ENCODE data around the gene ZNF423. TPM values are rescaled to one million over a fixed set of nuclear protein-coding genes. Genes with fewer than 3 reads are reported as not detected.

ZNF423 gene
- total and polyA plus RNA-seq, 4 donors, result 1.1 to 14.8 (median 3.3) TPM

- Histone ChIP-seq H3K4me1 (ENCODE audit: control insufficient read depth in 5 of 5, insufficient read depth in 5 of 5, low read length in 5 of 5) (peaks cover 0 to 73% (median 30%) of the 10 kb centered on the region in 5 donors), H3K4me3 (no peak overlapping the region), H3K27me3 (ENCODE audit: control insufficient read depth in 3 of 3, insufficient read depth in 3 of 3, low read length in 2 of 3) (peaks cover 0 to 3% (median 0%) of the 10 kb centered on the region in 3 donors), H3K27ac (ENCODE audit: low read depth in 1 of 2, low read length in 1 of 2) (peak overlapping the region in 1 of 2 donors; percentile 47), H3K36me3 (ENCODE audit: control insufficient read depth in 4 of 4, insufficient read depth in 4 of 4, low read length in 4 of 4) (no peaks in the 10 kb centered on the region), H3K9me3 (ENCODE audit: control insufficient read depth in 4 of 4, insufficient read depth in 3 of 4, low read length in 3 of 4) (no peaks in the 10 kb centered on the region), H3K9ac (ENCODE audit: insufficient read depth in 1 of 2, low read length in 2 of 2) (no peak overlapping the region)
- 69 to 71% methylated on average over 17 of the region's 17 CpGs for WGBS, 2 donors
- DNase-seq (peak; percentile 69 to 78 (median 77)), ATAC-seq (ENCODE audit: insufficient read depth, low FRiP score) (no peak)
- TF ChIP-seq, protein P1, sequence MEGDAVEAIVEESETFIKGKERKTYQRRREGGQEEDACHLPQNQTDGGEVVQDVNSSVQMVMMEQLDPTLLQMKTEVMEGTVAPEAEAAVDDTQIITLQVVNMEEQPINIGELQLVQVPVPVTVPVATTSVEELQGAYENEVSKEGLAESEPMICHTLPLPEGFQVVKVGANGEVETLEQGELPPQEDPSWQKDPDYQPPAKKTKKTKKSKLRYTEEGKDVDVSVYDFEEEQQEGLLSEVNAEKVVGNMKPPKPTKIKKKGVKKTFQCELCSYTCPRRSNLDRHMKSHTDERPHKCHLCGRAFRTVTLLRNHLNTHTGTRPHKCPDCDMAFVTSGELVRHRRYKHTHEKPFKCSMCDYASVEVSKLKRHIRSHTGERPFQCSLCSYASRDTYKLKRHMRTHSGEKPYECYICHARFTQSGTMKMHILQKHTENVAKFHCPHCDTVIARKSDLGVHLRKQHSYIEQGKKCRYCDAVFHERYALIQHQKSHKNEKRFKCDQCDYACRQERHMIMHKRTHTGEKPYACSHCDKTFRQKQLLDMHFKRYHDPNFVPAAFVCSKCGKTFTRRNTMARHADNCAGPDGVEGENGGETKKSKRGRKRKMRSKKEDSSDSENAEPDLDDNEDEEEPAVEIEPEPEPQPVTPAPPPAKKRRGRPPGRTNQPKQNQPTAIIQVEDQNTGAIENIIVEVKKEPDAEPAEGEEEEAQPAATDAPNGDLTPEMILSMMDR (IDR thresholded peaks at IDR 0.05; ENCODE audit: control extremely low read depth, extremely low read depth), result no peak
These were observed 18.1 kb downstream of the ZNF423 start for GRCh38 chr16:49837688-49838410.

- ATAC-seq (ENCODE audit: insufficient read depth, low FRiP score) (no peak), DNase-seq (no peak)
- 71 to 84% methylated on average over 5 of the region's 5 CpGs for WGBS, 2 donors
- H3K4me3 ChIP-seq, result no peak overlapping the region
- peaks cover 0 to 80% (median 37%) of the 10 kb centered on the region in 5 donors for H3K4me1 ChIP-seq (ENCODE audit: control insufficient read depth in 5 of 5, insufficient read depth in 5 of 5, low read length in 5 of 5)
- H3K9ac ChIP-seq (ENCODE audit: insufficient read depth in 1 of 2, low read length in 2 of 2), result no peak overlapping the region
- TF ChIP-seq, protein P1 (IDR thresholded peaks at IDR 0.05; ENCODE audit: control extremely low read depth, extremely low read depth), result no peak
- H3K9me3 ChIP-seq (ENCODE audit: control insufficient read depth in 4 of 4, insufficient read depth in 3 of 4, low read length in 3 of 4), result no peaks in the 10 kb centered on the region
- H3K36me3 ChIP-seq (ENCODE audit: control insufficient read depth in 4 of 4, insufficient read depth in 4 of 4, low read length in 4 of 4), result no peaks in the 10 kb centered on the region
- peaks cover 0 to 3% (median 0%) of the 10 kb centered on the region in 3 donors for H3K27me3 ChIP-seq (ENCODE audit: control insufficient read depth in 3 of 3, insufficient read depth in 3 of 3, low read length in 2 of 3)
- peak overlapping the region in 1 of 2 donors; percentile 68 for H3K27ac ChIP-seq (ENCODE audit: low read depth in 1 of 2, low read length in 1 of 2)
These were observed 19.2 kb downstream of the ZNF423 start for GRCh38 chr16:49836668-49837067.

DNA sequence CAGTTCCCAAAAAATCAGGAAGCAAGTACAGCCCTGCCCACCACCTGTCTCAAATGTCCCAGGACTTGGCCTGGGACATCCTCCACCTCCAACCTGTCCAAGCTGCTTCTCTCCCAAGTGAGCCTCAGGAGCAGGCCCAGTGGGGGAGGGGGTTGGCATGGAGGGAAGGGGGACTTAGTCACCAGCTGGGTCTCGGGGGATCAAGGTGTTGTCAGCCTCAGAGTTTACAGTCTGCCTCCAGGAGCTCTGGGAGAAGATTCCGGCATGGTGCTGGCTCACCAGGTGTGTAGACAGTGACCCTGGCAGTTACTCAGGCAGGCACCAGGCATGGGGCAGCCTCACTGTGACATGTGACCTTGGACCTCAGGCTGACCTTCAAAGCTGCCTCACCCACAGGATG lies 19.7 kb downstream of the ZNF423 start:
- TF ChIP-seq, protein P1 (IDR thresholded peaks at IDR 0.05; ENCODE audit: control extremely low read depth, extremely low read depth), result no peak
- ATAC-seq (ENCODE audit: insufficient read depth, low FRiP score) (no peak), DNase-seq (no peak)
- H3K36me3 ChIP-seq (ENCODE audit: control insufficient read depth in 4 of 4, insufficient read depth in 4 of 4, low read length in 4 of 4), result no peaks in the 10 kb centered on the region
- no peak overlapping the region for H3K4me3 ChIP-seq
- peaks cover 0 to 3% (median 0%) of the 10 kb centered on the region in 3 donors for H3K27me3 ChIP-seq (ENCODE audit: control insufficient read depth in 3 of 3, insufficient read depth in 3 of 3, low read length in 2 of 3)
- peaks cover 0 to 80% (median 37%) of the 10 kb centered on the region in 5 donors for H3K4me1 ChIP-seq (ENCODE audit: control insufficient read depth in 5 of 5, insufficient read depth in 5 of 5, low read length in 5 of 5)
- H3K27ac ChIP-seq (ENCODE audit: low read depth in 1 of 2, low read length in 1 of 2), result peak overlapping the region in 1 of 2 donors; percentile 68
- peak overlapping the region in 1 of 2 donors; percentile 50 for H3K9ac ChIP-seq (ENCODE audit: insufficient read depth in 1 of 2, low read length in 2 of 2)
- no peaks in the 10 kb centered on the region for H3K9me3 ChIP-seq (ENCODE audit: control insufficient read depth in 4 of 4, insufficient read depth in 3 of 4, low read length in 3 of 4)
- WGBS, 2 donors, result 84 to 97% methylated on average over 2 of the region's 2 CpGs

All from lung (tissue), 12 donors.